ENCODE data around the gene NUMBL. TPM values are rescaled to one million over a fixed set of nuclear protein-coding genes. Genes with fewer than 3 reads are reported as not detected.
A peak's percentile ranks its signal among the peaks of the same experiment; 100 is the strongest.

NUMBL gene
- total and polyA plus RNA-seq, 2 of the 13 experiments (the other 11 are each of a cell fraction or from before 2014, with no cell fraction given) = 0.49 to 2.3 TPM

DNA sequence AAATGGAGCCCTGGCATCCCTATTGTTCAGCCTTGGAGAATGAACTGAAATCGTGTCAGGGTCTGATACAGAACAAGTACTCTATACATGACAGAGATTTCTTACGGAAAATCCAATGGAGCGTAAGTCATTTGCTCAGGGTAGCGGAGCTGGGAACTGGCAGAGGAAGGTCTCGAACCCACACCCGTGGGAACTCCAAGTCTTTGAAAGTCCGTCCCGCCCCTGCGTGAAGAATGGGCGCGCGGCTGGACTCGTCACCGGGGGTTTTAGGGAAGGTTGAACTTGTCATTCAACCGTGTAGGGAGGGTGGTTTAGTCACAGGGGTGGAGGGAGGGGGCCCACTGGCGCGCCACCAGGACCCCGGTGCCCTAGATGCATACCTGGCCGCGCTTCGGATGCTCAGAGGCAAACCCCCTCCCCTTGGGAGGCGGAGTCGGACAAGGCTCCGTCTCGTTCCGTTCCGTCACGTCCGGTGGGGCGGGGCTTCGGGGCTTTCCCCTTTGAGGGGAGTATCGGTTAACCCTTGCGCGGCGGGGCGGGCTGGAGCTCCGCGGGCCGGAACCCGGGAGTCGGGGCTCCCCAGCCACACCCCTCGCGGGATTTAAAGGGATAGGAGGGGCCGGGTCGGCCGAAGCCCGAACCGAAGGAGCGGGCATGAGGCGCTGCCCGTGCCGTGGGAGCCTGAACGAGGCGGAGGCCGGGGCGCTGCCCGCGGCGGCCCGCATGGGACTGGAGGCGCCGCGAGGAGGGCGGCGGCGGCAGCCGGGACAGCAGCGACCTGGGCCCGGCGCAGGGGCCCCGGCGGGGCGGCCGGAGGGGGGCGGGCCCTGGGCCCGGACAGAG is 26.3 kb upstream of the NUMBL start, which contains the start of the genes COQ8B and ITPKC (continued):
- TF ChIP-seq ZC3H4 (CRISPR knock-in tag; IDR thresholded peaks at IDR 0.05; ENCODE audit: borderline replicate concordance) (no peak), ZNF234 (CRISPR knock-in tag; conservative IDR thresholded peaks at IDR 0.05) (no peak), JUND (CRISPR knock-in tag; IDR thresholded peaks at IDR 0.05) (no peak), ZNF292 (CRISPR knock-in tag; IDR thresholded peaks at IDR 0.05; ENCODE audit: borderline replicate concordance, low read depth) (no peak), KDM1A (CRISPR knock-in tag; IDR thresholded peaks at IDR 0.05) (no peak), ATF1 (CRISPR knock-in tag; IDR thresholded peaks at IDR 0.05) (peak; percentile 67), MED1 (CRISPR knock-in tag; IDR thresholded peaks at IDR 0.05) (peak; percentile 42; the same call in 1 of the 2 replicates), ZNF749 (CRISPR knock-in tag; IDR thresholded peaks at IDR 0.05; ENCODE audit: borderline replicate concordance) (no peak), ZNF282 (IDR thresholded peaks at IDR 0.05; ENCODE audit: partially characterized antibody) (no peak), GATA4 (IDR thresholded peaks at IDR 0.05; ENCODE audit: borderline replicate concordance, low read depth) (no peak), NCOA1 (CRISPR knock-in tag; IDR thresholded peaks at IDR 0.05) (no peak), MAFK (conservative IDR thresholded peaks at IDR 0.05 in 1 of 2, IDR thresholded peaks at IDR 0.05 in 1 of 2; ENCODE audit: low read length in 2 of 2) (no peak), ZNF335 (CRISPR knock-in tag; IDR thresholded peaks at IDR 0.05) (peak; percentile 80), MNT (IDR thresholded peaks at IDR 0.05) (no peak), ASH2L (IDR thresholded peaks at IDR 0.05; ENCODE audit: insufficient read length, low read depth, low read length) (peak; percentile 71), BHLHE40 (IDR thresholded peaks at IDR 0.05; ENCODE audit: low read length) (no peak), ZNF776 (CRISPR knock-in tag; IDR thresholded peaks at IDR 0.05) (no peak), SRY (CRISPR knock-in tag; IDR thresholded peaks at IDR 0.05) (no peak), ZNF484 (CRISPR knock-in tag; IDR thresholded peaks at IDR 0.05; ENCODE audit: borderline replicate concordance, low read depth) (no peak), THAP11 (CRISPR knock-in tag; IDR thresholded peaks at IDR 0.05) (peak; percentile 88), BCL6 (CRISPR knock-in tag; IDR thresholded peaks at IDR 0.05) (no peak; the same call in 1 of the 2 replicates)
- TF ChIP-seq, protein P1, sequence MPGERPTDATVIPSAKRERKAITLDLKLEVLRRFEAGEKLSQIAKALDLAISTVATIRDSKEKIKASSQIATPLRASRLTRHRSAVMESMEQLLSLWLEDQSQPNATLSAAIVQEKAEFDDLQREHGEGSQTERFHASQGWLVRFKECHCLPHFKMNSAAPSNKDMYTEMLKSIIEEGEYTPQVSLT (CRISPR knock-in tag; IDR thresholded peaks at IDR 0.05; ENCODE audit: borderline replicate concordance, low read depth) = no peak
- TF ChIP-seq, protein P2, sequence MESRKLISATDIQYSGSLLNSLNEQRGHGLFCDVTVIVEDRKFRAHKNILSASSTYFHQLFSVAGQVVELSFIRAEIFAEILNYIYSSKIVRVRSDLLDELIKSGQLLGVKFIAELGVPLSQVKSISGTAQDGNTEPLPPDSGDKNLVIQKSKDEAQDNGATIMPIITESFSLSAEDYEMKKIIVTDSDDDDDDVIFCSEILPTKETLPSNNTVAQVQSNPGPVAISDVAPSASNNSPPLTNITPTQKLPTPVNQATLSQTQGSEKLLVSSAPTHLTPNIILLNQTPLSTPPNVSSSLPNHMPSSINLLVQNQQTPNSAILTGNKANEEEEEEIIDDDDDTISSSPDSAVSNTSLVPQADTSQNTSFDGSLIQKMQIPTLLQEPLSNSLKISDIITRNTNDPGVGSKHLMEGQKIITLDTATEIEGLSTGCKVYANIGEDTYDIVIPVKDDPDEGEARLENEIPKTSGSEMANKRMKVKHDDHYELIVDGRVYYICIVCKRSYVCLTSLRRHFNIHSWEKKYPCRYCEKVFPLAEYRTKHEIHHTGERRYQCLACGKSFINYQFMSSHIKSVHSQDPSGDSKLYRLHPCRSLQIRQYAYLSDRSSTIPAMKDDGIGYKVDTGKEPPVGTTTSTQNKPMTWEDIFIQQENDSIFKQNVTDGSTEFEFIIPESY (CRISPR knock-in tag; IDR thresholded peaks at IDR 0.05) = no peak
- TF ChIP-seq, protein P3, sequence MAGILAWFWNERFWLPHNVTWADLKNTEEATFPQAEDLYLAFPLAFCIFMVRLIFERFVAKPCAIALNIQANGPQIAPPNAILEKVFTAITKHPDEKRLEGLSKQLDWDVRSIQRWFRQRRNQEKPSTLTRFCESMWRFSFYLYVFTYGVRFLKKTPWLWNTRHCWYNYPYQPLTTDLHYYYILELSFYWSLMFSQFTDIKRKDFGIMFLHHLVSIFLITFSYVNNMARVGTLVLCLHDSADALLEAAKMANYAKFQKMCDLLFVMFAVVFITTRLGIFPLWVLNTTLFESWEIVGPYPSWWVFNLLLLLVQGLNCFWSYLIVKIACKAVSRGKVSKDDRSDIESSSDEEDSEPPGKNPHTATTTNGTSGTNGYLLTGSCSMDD (CRISPR knock-in tag; IDR thresholded peaks at IDR 0.05) = no peak

Measured in HepG2 (cell line).